Heart right ventricle (tissue), 16 donors: ENCODE results near the gene PXT1. TPM values are rescaled to one million over a fixed set of nuclear protein-coding genes. Genes with fewer than 3 reads are reported as not detected.

Experiments used
- ATAC-seq, 8 donors: fragments of 200-7000 bp; cut with Tn5 transposase; one replicate each; pipeline ENCODE4 v1.9.1; 2020; ENCODE audit warnings: mild to moderate bottlenecking in 8 of 8, moderate library complexity in 8 of 8, moderate number of reproducible peaks in 1 of 8
- DNase-seq, 2 donors: peaks; one replicate each; pipeline ENCODE4 v3.0.0-alpha.2; 2020
- H3K27ac ChIP-seq, 10 donors: fragments of 200-600 bp; sonication (generic) in 2 of 10; one replicate each; pipeline versions ENCODE4 v1.5.0 to v1.8.0; 2020 to 2022; ENCODE audit warnings: mild to moderate bottlenecking in 3 of 10
- H3K27me3 ChIP-seq, 7 donors: fragments of 200-600 bp; one replicate each; pipeline ENCODE4 v1.8.0; 2021 to 2022; ENCODE audit warnings: mild to moderate bottlenecking in 2 of 7
- H3K36me3 ChIP-seq, 9 donors: fragments of 200-600 bp; sonication (generic) in 1 of 9; one replicate each; pipeline versions ENCODE4 v1.5.0 to v1.8.0; 2020 to 2022; ENCODE audit warnings: mild to moderate bottlenecking in 2 of 9
- H3K4me1 ChIP-seq, 9 donors: fragments of 200-600 bp; sonication (generic) in 1 of 9; one replicate each; pipeline versions ENCODE4 v1.5.0 to v1.8.0; 2020 to 2022; ENCODE audit warnings: mild to moderate bottlenecking in 4 of 9
- H3K4me3 ChIP-seq, 10 donors: fragments of 200-600 bp; sonication (generic) in 2 of 10; one replicate each; pipeline versions ENCODE4 v1.5.0 to v1.8.0; 2020 to 2022; ENCODE audit warnings: mild to moderate bottlenecking in 7 of 10, moderate library complexity in 2 of 10
- H3K9me3 ChIP-seq, 11 donors: fragments of 200-600 bp in 10 of 11; sonication (generic) in 2 of 11; one replicate each; pipeline versions ENCODE4 v1.5.0 to v1.8.0; 2013 to 2022; ENCODE audit warnings: mild to moderate bottlenecking in 2 of 11, control low read depth in 1 of 11, moderate library complexity in 1 of 11
- WGBS, 2 donors: extraction: QIAGEN DNeasy Blood & Tissue Kit; methylation state at CpG; one replicate each; pipeline ENCODE4 v1.1.7; 2013; ENCODE audit warnings: inconsistent platforms in 1 of 2; 5-methylcytosine and 5-hydroxymethylcytosine counted together
- intact Hi-C, 10 donors: fragments of 100-400 bp; cut with DNase I; formaldehyde crosslinking; loops; one replicate each; pipeline versions ENCODE4 v1.11.1 to v1.14.2; 2022
- polyA plus RNA-seq, 2 donors: library from polyadenylated mRNA; stranded (reverse); fragments of 200-250 nt; gene quantifications; one replicate each; pipeline ENCODE4 v1.2.3, GENCODE V29; 2013
- total RNA-seq, 10 donors: library from RNA; stranded (reverse); fragmentation: NEBNext Ultra II Directional in 3 of 10; extraction: Animal tissue kit (Norgen Biotek cat#: 25700) in 3 of 10; gene quantifications; one replicate each; pipeline versions ENCODE4 v1.2.1 to v1.2.4, GENCODE V29; 2021 to 2023
- TF ChIP-seq, protein P1 (sequence below), 9 donors: fragments of 200-600 bp; sonication (generic) in 2 of 9; IDR thresholded peaks; one replicate each; pipeline versions ENCODE4 v1.5.0 to v1.8.0; 2021 to 2022; ENCODE audit warnings: antibody characterized with exemption in 9 of 9, mild to moderate bottlenecking in 5 of 9, moderate library complexity in 1 of 9
- donor health status: Arrhythmogenic right ventricular cardiomyopathy.
- donor health status: ischemic (EF 13 %, LVEDD 7.1; RV severe dilation, severe dysfunction).
- donor health status: healthy with polysubstance abuse.
- donor health status: DM: no; HTN: yes; CAD: no.
- donor health status: DM: no; HTN: no; CAD: no.
- donor health status: ischemic (EF 25% LVEDD 6.9; RV normal size, moderate dysfunction).
- donor health status: ischemic (EF 25% LVEDD 5.7; RV mildly dilated, moderate dysfunction).
- donor health status: healthy.
- donor health status: DM: yes; HTN: yes; CAD: no.
- donor health status: Ischemic cardiomyopathy.
- donor health status: ischemic (EF 35%, LVEDD 5.7; RV mildly dilated, moderate dysfunction).
- donor health status: nonischemic (EF 11% LVEDD 7.7; RV severe dilation, severe dysfunction).
- donor health status: DM: yes; HTN: yes; CAD: no.
- donor health status: PGD.
- donor health status: ischemic (EF 29% LVEDD 5.4; RV normal size, mild dysfunction).
- donor health status: nonischemic (EF 23%, LVEDD 6.1; RV moderate dilation, normal function).

Gene PXT1
- total and polyA plus RNA-seq, 12 donors = 0.15 to 0.34 (median 0.23) TPM; not detected in 5

DNA sequence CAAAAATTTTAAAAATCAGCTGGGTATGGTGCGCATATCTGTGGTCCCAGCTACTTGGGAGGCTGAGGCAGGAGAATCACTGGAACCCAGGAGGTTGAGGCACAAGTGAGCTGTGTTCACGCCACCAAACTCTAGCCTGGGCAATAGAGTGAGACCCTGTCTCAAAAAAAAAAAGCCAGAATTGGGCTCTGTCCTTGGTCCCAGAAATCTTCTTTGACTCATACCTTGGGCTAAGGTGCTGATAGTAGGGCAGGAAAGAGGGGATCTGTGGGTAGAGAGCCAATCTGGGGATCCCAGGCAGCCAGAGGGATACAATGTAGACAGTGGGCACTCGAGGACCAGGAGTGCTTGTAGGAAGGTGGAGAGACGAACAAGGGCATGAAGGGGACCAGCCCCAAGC is 68.5 kb downstream of the PXT1 start:
- Histone ChIP-seq H3K4me3 (no peak overlapping the region), H3K27ac (no peak overlapping the region), H3K4me1 (peaks cover 0 to 6% (median 0%) of the 10 kb centered on the region in 9 donors), H3K36me3 (peaks cover 0 to 28% (median 0%) of the 10 kb centered on the region in 9 donors), H3K27me3 (peaks cover 0 to 12% (median 0%) of the 10 kb centered on the region in 7 donors), H3K9me3 (no peaks in the 10 kb centered on the region)
- TF ChIP-seq, protein P1, sequence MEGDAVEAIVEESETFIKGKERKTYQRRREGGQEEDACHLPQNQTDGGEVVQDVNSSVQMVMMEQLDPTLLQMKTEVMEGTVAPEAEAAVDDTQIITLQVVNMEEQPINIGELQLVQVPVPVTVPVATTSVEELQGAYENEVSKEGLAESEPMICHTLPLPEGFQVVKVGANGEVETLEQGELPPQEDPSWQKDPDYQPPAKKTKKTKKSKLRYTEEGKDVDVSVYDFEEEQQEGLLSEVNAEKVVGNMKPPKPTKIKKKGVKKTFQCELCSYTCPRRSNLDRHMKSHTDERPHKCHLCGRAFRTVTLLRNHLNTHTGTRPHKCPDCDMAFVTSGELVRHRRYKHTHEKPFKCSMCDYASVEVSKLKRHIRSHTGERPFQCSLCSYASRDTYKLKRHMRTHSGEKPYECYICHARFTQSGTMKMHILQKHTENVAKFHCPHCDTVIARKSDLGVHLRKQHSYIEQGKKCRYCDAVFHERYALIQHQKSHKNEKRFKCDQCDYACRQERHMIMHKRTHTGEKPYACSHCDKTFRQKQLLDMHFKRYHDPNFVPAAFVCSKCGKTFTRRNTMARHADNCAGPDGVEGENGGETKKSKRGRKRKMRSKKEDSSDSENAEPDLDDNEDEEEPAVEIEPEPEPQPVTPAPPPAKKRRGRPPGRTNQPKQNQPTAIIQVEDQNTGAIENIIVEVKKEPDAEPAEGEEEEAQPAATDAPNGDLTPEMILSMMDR (IDR thresholded peaks at IDR 0.05) = no peak
- ATAC-seq (no peak), DNase-seq (no peak)
- intact Hi-C loops = no loop called here
- WGBS, 2 donors = 94 to 96% methylated on average over 4 of the region's 4 CpGs

- WGBS, 2 donors = 55 to 73% methylated on average over 14 to 15 of the region's 15 CpGs
- TF ChIP-seq, protein P1 (IDR thresholded peaks at IDR 0.05) = no peak
- Histone ChIP-seq H3K4me1 (peaks cover 0 to 8% (median 0%) of the 10 kb centered on the region in 9 donors), H3K9me3 (no peaks in the 10 kb centered on the region), H3K27me3 (peaks cover 0 to 12% (median 0%) of the 10 kb centered on the region in 7 donors), H3K4me3 (no peak overlapping the region), H3K36me3 (peaks cover 0 to 33% (median 0%) of the 10 kb centered on the region in 9 donors), H3K27ac (no peak overlapping the region)
- ATAC-seq = no peak
- no peak for DNase-seq
- intact Hi-C loops = no loop called here
Measured at GRCh38 chr6:36373368-36374019, 69.2 kb downstream of the PXT1 start.

GRCh38 chr6:36372088-36372487 is 70.6 kb downstream of the PXT1 start:
- Histone ChIP-seq H3K36me3 (peaks cover 0 to 39% (median 0%) of the 10 kb centered on the region in 9 donors), H3K27ac (no peak overlapping the region), H3K27me3 (peaks cover 0 to 12% (median 0%) of the 10 kb centered on the region in 7 donors), H3K4me1 (peaks cover 0 to 8% (median 0%) of the 10 kb centered on the region in 9 donors), H3K9me3 (no peaks in the 10 kb centered on the region), H3K4me3 (no peak overlapping the region)
- no peak for ATAC-seq
- WGBS, 2 donors = 93 to 96% methylated on average over 6 of the region's 6 CpGs
- TF ChIP-seq, protein P1 (IDR thresholded peaks at IDR 0.05) = no peak
- DNase-seq = no peak
- intact Hi-C loops = no loop called here

DNA sequence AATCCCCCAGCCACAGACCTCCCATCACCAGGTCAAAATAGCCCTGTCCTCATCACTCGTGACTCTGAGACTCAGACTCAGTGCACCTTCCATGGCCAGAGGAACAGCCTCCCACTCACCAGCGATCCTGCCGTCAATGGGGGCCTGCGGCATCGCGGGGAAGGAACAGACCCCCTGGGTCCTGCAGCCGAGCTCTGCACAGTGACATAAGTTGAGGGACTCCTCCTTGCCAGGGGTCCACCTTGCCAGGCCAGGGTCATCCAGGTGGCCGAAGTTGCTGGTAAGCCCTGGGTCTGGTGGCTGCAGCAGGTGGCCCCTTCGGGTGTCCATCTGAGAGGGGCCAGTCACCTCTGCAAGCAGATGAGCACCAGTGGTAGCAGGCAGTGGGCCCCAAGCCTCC is 71.4 kb downstream of the PXT1 start:
- TF ChIP-seq, protein P1 (IDR thresholded peaks at IDR 0.05) = no peak
- Histone ChIP-seq H3K9me3 (no peaks in the 10 kb centered on the region), H3K4me1 (peaks cover 0 to 8% (median 0%) of the 10 kb centered on the region in 9 donors), H3K36me3 (peaks cover 0 to 39% (median 0%) of the 10 kb centered on the region in 9 donors), H3K27me3 (peaks cover 0 to 12% (median 0%) of the 10 kb centered on the region in 7 donors), H3K27ac (no peak overlapping the region), H3K4me3 (no peak overlapping the region)
- WGBS, 2 donors = 88 to 94% methylated on average over 9 of the region's 9 CpGs
- no peak for ATAC-seq
- intact Hi-C loops = no loop called here
- no peak for DNase-seq
